Stromal cell of bone marrow (primary cell): ENCODE results near the gene ZBTB16.
"Not testable (repeated sequence)": the region's sequence is repeated elsewhere in the genome, so short reads cannot be mapped to it uniquely, and the experiment has no call there.

Experiments
- DNase-seq: peaks from one replicate; pipeline ENCODE4 v3.0.0-alpha.2; 2012; ENCODE audit warnings: low read depth

ZBTB16 gene

GRCh38 chr11:114044042-114044871 lies 15.3 kb upstream of the ZBTB16 start:
- no peak for DNase-seq

- no peak for DNase-seq
Observed at GRCh38 chr11:114047327-114047726, 12.2 kb upstream of the ZBTB16 start.

- no peak for DNase-seq
Observed at GRCh38 chr11:114049050-114049449, 10.5 kb upstream of the ZBTB16 start.

GRCh38 chr11:114049766-114050165 lies 9.7 kb upstream of the ZBTB16 start:
- DNase-seq, result not testable (repeated sequence)

- DNase-seq, result no peak
Observed at GRCh38 chr11:114050258-114050927, 9.1 kb upstream of the ZBTB16 start.

GRCh38 chr11:114051558-114051957 lies 8.0 kb upstream of the ZBTB16 start:
- DNase-seq, result no peak

- DNase-seq, result no peak
Observed at GRCh38 chr11:114052160-114052559, 7.4 kb upstream of the ZBTB16 start.

DNA sequence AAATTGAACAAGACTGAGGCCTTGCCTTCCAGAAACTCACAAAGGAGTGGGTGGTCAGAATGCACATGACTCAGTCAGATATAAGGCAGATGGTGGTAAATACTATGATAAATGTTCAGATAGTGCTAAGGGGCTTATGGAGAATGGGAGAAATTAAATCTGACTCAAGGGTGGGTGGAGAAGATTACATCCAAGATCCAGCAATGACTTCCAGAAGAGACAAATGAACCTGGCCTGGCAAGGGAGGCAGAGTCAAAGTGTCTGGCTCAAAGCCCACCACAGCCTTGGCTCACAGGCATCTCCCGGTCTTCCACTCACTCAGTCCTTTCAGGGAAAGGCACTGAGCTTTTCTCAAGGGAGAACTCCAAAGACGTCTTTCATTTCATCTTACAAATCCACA lies 6.1 kb upstream of the ZBTB16 start:
- no peak for DNase-seq

GRCh38 chr11:114054806-114055205 lies 4.7 kb upstream of the ZBTB16 start:
- DNase-seq, result no peak

GRCh38 chr11:114056409-114056808 lies 3.1 kb upstream of the ZBTB16 start:
- no peak for DNase-seq

GRCh38 chr11:114057147-114057546 lies 2.4 kb upstream of the ZBTB16 start:
- DNase-seq, result no peak

DNA sequence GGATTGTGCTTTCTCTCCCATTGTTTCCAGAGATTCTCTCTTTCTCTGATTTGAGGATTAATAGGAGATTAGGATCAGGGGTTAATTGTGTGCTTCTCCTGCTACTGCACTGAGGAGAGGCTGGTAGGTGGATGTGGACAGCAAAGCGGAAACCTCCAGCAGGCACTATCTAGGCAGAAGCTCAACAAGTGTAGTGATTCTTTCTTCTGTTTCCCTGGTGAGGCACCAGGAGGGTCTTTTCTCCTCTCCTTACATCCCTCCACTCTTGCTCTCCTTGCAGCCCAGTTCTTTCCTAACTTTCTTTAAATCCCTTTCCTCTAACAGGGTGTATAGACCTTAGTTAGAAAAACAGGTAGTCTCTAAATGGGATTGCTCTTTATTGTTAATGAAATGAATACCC lies 1.9 kb upstream of the ZBTB16 start:
- no peak for DNase-seq

GRCh38 chr11:114058026-114058706 lies 1.3 kb upstream of the ZBTB16 start:
- DNase-seq, result no peak

GRCh38 chr11:114058871-114059277 lies 637 bp upstream of the ZBTB16 start:
- DNase-seq, result no peak

GRCh38 chr11:114059984-114060391 lies 477 bp downstream of the ZBTB16 start:
- DNase-seq, result no peak

DNA sequence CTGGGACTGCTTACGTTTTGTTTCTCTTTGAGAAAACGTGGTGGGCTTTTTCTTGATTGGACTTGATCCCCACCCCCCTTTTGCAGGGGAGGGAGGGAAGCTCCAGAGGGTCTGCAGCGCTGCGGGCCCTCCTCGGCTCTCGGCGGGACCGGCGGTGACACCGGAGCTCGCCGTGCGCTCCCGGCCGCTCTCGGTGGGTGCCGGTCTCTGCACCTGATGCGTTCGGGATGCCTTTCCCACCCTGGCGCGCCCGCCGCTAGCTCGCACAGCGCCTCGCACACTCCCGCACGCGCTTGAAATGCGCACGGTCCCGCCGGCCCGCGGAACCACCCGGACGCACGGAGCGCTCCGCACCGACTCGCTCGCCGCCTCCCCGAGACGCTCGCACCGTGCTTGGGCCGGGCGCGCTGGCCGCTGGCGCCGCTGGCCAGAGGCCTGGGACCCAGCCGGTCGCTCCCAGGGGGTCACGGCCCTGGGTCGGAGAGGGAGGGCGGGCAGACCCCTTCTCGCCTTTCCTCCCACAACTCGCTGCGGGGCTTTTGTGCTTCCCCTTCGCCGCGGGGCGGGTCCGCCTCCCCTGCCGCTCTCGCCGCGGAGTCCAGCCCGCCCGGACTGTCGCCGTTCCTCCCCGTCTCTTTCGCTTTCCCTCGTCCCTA lies 1.0 kb downstream of the ZBTB16 start:
- DNase-seq, result no peak

DNA sequence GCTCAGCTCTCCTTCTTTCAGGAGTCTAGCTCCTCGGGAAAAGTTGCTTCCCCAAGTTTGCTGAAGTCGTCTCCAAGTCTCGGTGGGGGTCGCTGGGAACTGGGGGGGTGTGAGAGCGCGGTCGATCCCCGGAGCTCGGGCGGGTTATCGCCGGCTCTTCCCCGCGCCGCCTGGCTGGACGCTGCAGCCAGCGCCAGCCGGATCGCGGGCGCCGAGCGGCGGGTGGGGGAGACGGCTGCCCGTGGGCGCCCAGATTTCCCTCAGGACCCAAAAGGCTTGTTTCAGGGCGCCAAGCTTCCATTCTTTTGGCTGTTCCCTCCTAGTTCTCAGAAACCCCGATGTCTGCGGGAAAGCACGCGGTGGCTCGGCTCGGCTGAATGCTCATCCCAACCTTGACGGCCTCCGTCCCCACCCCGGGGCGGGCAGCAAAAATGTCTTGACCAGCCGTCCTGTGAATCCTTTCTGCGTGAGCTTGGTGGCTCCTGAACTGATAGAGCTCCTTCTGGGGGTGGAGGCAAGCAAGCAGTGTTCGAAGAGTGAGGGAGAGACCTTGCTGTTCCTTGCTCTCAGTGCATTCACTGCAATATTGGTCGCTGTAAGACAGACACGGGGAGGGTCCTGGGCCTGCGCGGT lies 1.7 kb downstream of the ZBTB16 start:
- DNase-seq, result no peak

DNA sequence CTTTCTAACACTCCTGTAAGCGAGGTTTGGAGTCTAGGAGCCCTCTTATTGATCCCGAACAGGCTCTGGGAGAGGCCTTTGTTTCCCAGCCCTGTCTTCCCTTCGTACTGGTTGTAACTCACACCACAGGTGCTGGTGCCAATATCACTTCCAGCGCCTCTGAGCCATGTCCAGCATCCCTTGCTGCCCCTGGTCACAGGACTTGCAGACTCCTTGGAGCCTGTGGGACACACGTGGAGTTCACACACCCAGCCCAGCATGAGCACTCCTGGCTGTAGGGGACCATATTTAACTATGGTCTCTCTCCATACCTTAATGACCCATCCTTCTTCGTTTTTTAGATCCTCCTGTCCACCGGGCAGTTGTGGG lies 2.2 kb downstream of the ZBTB16 start:
- DNase-seq, result no peak

DNA sequence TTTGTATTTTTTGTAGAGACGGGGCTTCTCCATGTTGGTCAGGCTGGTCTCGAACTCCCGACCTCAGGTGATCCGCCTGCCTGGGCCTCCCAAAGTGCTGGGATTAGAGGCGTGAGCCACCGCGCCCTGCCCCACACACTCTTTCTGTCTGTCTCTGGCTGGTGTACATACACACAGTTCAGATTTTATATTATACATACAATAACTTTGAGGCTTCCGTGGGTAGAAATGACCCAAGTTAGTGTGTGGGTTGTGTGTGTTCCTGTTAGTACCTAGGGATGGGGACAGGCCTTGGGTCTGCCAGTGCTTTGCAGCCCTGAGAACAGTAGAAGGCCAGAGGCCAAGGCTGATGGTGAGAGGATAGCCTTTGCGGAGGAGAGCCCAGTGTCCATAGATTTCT lies 2.8 kb downstream of the ZBTB16 start:
- no peak for DNase-seq

- DNase-seq, result no peak
Observed at GRCh38 chr11:114063149-114063828, 3.8 kb downstream of the ZBTB16 start.

- no peak for DNase-seq
Observed at GRCh38 chr11:114063829-114064201, 4.3 kb downstream of the ZBTB16 start.

DNA sequence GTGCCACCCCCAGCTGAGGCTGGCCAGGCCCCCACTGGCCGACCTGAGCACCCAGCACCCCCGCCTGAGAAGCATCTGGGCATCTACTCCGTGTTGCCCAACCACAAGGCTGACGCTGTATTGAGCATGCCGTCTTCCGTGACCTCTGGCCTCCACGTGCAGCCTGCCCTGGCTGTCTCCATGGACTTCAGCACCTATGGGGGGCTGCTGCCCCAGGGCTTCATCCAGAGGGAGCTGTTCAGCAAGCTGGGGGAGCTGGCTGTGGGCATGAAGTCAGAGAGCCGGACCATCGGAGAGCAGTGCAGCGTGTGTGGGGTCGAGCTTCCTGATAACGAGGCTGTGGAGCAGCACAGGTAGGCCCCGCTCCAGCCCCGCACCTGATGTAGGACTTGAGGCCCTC lies 4.7 kb downstream of the ZBTB16 start:
- no peak for DNase-seq
